Hair follicle dermal papilla cell (primary cell): Measurements from ENCODE around the gene SLC22A4. TPM values are rescaled to one million over a fixed set of nuclear protein-coding genes. Genes with fewer than 3 reads are reported as not detected.

Experiments used
- small RNA-seq: library from RNA; depleted of rRNA; stranded (forward); fragments of <200 nt; gene quantifications from one replicate; pipeline ENCODE3, GENCODE V24; 2012
- total RNA-seq: library from RNA; depleted of rRNA; stranded (reverse); fragments of >200 nt; gene quantifications from 2 replicates; pipeline ENCODE4 v1.2.3, GENCODE V29; 2012

SLC22A4 gene
- 13.5 and 17.0 TPM in 2 replicates for total RNA-seq

DNA sequence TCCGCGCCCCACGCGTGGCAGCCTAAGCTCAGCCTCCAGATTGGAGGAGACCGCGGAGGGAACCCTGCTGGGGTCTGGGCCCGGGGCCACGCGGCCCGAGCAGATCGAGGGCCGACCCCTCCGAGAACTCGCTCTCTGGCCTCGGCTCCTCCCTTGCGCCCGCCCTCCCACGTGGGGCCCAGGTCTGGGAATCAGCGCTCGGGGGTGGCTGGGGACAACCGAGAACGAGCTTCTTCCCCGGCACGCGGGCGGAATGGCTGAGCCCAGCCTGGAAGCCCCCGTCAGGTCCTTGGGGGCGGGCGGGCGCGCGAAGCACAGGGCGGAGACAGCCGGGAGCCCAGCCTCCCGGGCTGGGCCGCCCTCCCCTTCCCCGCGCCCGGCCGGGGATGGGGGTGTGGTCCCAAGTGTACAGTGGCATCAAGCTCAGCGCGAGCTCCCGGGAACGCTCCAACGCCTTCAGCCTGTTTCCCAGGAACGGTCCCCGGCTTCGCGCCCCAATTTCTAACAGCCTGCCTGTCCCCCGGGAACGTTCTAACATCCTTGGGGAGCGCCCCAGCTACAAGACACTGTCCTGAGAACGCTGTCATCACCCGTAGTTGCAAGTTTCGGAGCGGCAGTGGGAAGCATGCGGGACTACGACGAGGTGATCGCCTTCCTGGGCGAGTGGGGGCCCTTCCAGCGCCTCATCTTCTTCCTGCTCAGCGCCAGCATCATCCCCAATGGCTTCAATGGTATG lies at the start of gene SLC22A4:
TSS of gene SLC22A4 (plus strand) at position 403 of the 736 bp plus-strand sequence. CDS start at position 626, 223 bp downstream.

DNA sequence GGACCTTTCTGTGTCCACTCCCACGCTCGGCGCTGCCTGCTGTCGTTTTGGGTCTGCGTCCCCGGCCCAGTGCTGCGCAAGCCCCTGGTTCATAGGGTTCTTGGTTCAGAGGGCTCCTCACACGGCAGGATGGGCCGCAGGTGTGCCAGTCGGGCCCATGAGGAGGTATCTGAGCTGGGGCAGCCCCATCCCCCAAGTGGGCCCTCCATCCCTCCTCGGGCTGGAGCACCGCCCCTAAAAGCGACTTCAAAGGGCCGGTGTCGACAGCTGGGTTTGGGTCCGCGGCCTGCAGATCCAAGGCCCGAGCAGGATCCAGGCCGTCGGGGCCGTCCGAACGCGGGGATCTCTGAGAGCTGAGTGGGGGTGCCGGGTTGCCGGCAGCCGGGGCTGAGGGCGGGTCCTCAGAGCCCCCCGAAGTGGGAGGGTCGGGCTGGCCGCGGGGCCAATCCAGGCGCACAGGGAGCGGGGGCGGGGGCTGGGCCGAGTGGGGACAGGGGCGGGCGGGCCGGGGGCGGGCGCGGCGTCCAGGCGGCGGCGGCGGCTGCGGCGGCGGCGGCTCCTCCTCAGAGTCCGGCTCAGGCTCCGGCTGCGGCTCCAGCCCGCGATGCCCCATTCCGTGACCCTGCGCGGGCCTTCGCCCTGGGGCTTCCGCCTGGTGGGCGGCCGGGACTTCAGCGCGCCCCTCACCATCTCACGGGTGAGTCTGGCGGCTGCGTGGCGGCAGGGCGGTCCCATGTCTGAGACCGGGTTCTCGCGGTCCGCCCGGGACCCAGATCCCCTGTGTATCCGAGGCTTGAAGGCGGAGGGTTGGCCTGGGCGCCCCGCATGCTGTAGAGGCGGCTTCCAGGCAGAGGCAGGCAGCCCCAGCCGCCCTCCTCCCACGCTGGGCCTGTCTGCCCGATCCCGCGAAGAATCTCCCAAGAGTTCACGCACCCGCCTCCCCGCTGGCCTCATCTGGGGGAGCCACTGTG lies 36.8 kb upstream of the SLC22A4 start, which contains the start of gene PDLIM4:
TSS of gene PDLIM4 (plus strand) at position 566 of the 971 bp plus-strand sequence. CDS start at position 605, 39 bp downstream.

DNA sequence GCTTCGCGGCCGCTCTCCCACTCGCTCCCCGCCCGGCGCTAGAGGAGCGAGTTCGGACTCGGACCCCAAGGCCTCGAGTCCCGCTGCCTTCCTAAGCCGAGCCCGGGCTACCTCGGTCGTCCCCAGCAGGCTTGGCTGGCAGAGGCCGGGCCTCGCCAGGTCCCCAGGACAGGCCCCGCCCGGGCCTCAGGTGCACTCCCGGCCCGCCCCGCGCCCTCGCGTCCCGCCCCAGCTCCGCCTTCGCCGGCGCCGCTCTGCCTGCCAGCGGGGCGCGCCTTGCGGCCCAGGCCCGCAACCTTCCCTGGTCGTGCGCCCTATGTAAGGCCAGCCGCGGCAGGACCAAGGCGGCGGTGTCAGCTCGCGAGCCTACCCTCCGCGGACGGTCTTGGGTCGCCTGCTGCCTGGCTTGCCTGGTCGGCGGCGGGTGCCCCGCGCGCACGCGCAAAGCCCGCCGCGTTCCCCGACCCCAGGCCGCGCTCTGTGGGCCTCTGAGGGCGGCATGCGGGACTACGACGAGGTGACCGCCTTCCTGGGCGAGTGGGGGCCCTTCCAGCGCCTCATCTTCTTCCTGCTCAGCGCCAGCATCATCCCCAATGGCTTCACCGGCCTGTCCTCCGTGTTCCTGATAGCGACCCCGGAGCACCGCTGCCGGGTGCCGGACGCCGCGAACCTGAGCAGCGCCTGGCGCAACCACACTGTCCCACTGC lies 75.4 kb downstream of the SLC22A4 start, which contains the start of gene SLC22A5:
TSS of gene SLC22A5 (plus strand) at position 237 of the 707 bp plus-strand sequence. CDS start at position 500, 263 bp downstream.

Small RNA genes lying within 50 kb of the gene (small RNA-seq; reads per million reads assigned to genes)
- not detected for gene MIR3936

Other genes starting within 250 kb of the SLC22A4 start
- not detected in 2 replicates for gene IL3, start 233.7 kb upstream of the SLC22A4 start, total RNA-seq
- gene CSF2, start 220.6 kb upstream of the SLC22A4 start, total RNA-seq: not detected in 2 replicates
- gene P4HA2, start 66.5 kb upstream of the SLC22A4 start, total RNA-seq: 181 and 200 TPM in 2 replicates
- 65.0 and 78.2 TPM in 2 replicates for gene PDLIM4, start 36.7 kb upstream of the SLC22A4 start, total RNA-seq
- gene SLC22A5, start 75.3 kb downstream of the SLC22A4 start, total RNA-seq: 8.0 and 9.6 TPM in 2 replicates
- 76.4 and 90.7 TPM in 2 replicates for gene IRF1, start 196.4 kb downstream of the SLC22A4 start, total RNA-seq
- not detected in 2 replicates for gene IL5, start 249.1 kb downstream of the SLC22A4 start, total RNA-seq